Thyroid gland (tissue), 4 donors: Measurements from ENCODE around the gene DLK2.

Experiments
- CTCF ChIP-seq, 6 experiments: fragments of 200-600 bp in 3 of 6; fragments of 450-650 bp in 3 of 6; sonication (generic) in 3 of 6; IDR thresholded peaks; one replicate each; pipeline ENCODE4 v1.5.1; 2016 to 2019; ENCODE audit warnings: antibody characterized with exemption in 6 of 6, mild to moderate bottlenecking in 2 of 6, inconsistent platforms in 1 of 6, moderate library complexity in 1 of 6
- POLR2A ChIP-seq, 2 donors: fragments of 450-650 bp; IDR thresholded peaks; one replicate each; pipeline ENCODE4 v1.6.1; 2017; ENCODE audit warnings: antibody characterized with exemption in 2 of 2, mild to moderate bottlenecking in 2 of 2, moderate library complexity in 1 of 2

GRCh38 chr6:43468748-43469681, 13.7 kb upstream of the DLK2 start:
- TF ChIP-seq CTCF (IDR thresholded peaks at IDR 0.05) = no peak
- TF ChIP-seq POLR2A (IDR thresholded peaks at IDR 0.05) = no peak
